Naive thymus-derived CD8-positive, alpha-beta T cell (primary cell): Measurements from ENCODE around the gene EYS. TPM values are rescaled to one million over a fixed set of nuclear protein-coding genes. Genes with fewer than 3 reads are reported as not detected.

Experiments
- ATAC-seq, 2 donors: fragments of 150-1000 bp; cut with Tn5 transposase in 1 of 2; sonication (Bioruptor Pico), chemical (Tn5 transposase) in 1 of 2; 1 replicate in 1 of 2; 2 replicates in 1 of 2; pipeline ENCODE4 v1.10.0; 2021; ENCODE audit warnings: mild to moderate bottlenecking in 2 of 2, moderate library complexity in 2 of 2
- POLR2A ChIA-PET: fragments of 350-600 bp; sonication (Branson Sonifier 250); formaldehyde crosslinking; loops from one replicate; lab custom pipeline; 2021; ENCODE audit warnings: antibody characterized with exemption; lab: Charles Lee
- DNase-seq, 10 donors: peaks; one replicate each; pipeline versions ENCODE4 v3.0.0 to v3.0.0-alpha.2; 2020 to 2022
- H3K27ac Mint-ChIP-seq, 10 donors: one replicate each; pipeline ENCODE4 v1.8.0; 2020 to 2022; ENCODE audit warnings: mild to moderate bottlenecking in 10 of 10, mixed read lengths in 10 of 10, moderate library complexity in 4 of 10, inconsistent platforms in 1 of 10
- H3K27me3 Mint-ChIP-seq, 5 donors: one replicate each; pipeline ENCODE4 v1.8.0; 2021 to 2022; ENCODE audit warnings: mixed read lengths in 5 of 5
- H3K36me3 Mint-ChIP-seq, 3 donors: one replicate each; pipeline ENCODE4 v1.8.0; 2020 to 2022; ENCODE audit warnings: mixed read lengths in 3 of 3, mild to moderate bottlenecking in 2 of 3, inconsistent platforms in 1 of 3
- H3K4me1 Mint-ChIP-seq, 4 donors: one replicate each; pipeline ENCODE4 v1.8.0; 2021 to 2022; ENCODE audit warnings: mixed read lengths in 4 of 4
- H3K4me3 Mint-ChIP-seq, 10 donors: one replicate each; pipeline ENCODE4 v1.8.0; 2020 to 2022; ENCODE audit warnings: mild to moderate bottlenecking in 10 of 10, mixed read lengths in 10 of 10, moderate library complexity in 6 of 10, inconsistent platforms in 1 of 10
- H3K9me3 Mint-ChIP-seq, 9 donors: one replicate each; pipeline ENCODE4 v1.8.0; 2020 to 2022; ENCODE audit warnings: mixed read lengths in 9 of 9, mild to moderate bottlenecking in 3 of 9, inconsistent platforms in 1 of 9, moderate library complexity in 1 of 9
- polyA plus RNA-seq, 3 donors: library from polyadenylated mRNA; unstranded; fragments of 300-500 nt; fragmentation: Illumina TruSeq; gene quantifications; one replicate each; pipeline ENCODE4 v1.2.3, GENCODE V29; 2021
- total RNA-seq, 8 experiments: library from RNA in 2 of 8; stranded (reverse) in 2 of 8; gene quantifications; one replicate each; pipeline ENCODE4 v1.2.3 and lab custom pipeline; 2021 to 2026

Gene EYS
- total and polyA plus RNA-seq, 5 experiments from 2014 or later: 0.07 to 0.09 TPM; not detected in 3

- H3K4me3 Mint-ChIP-seq: no peak overlapping the region
- POLR2A ChIA-PET: no interaction called here
- no peaks in the 10 kb centered on the region for H3K4me1 Mint-ChIP-seq
- no peak overlapping the region for H3K27ac Mint-ChIP-seq
- DNase-seq: no peak
- no peaks in the 10 kb centered on the region for H3K36me3 Mint-ChIP-seq
- no peaks in the 10 kb centered on the region for H3K27me3 Mint-ChIP-seq
- ATAC-seq: no peak
- H3K9me3 Mint-ChIP-seq: peaks cover 0 to 11% (median 4%) of the 10 kb centered on the region in 9 donors
Observed at GRCh38 chr6:64998204-64998603, 708.8 kb downstream of the EYS start.

GRCh38 chr6:64996301-64996700 is 710.7 kb downstream of the EYS start:
- no peak overlapping the region for H3K4me3 Mint-ChIP-seq
- POLR2A ChIA-PET: no interaction called here
- no peak overlapping the region for H3K27ac Mint-ChIP-seq
- ATAC-seq (no peak), DNase-seq (no peak)
- no peaks in the 10 kb centered on the region for H3K36me3 Mint-ChIP-seq
- peaks cover 0 to 12% (median 1%) of the 10 kb centered on the region in 9 donors for H3K9me3 Mint-ChIP-seq
- H3K27me3 Mint-ChIP-seq: no peaks in the 10 kb centered on the region
- H3K4me1 Mint-ChIP-seq: no peaks in the 10 kb centered on the region

GRCh38 chr6:64990652-64991304 is 716.2 kb downstream of the EYS start:
- Mint-ChIP-seq H3K27me3 (no peaks in the 10 kb centered on the region), H3K4me3 (no peak overlapping the region), H3K4me1 (no peaks in the 10 kb centered on the region), H3K36me3 (no peaks in the 10 kb centered on the region), H3K27ac (no peak overlapping the region), H3K9me3 (peaks cover 0 to 6% (median 0%) of the 10 kb centered on the region in 9 donors)
- ATAC-seq (no peak), DNase-seq (no peak)
- POLR2A ChIA-PET: no interaction called here

- POLR2A ChIA-PET: no interaction called here
- Mint-ChIP-seq H3K4me3 (no peak overlapping the region), H3K27ac (no peak overlapping the region)
Observed at GRCh38 chr6:64988148-64988547, 718.9 kb downstream of the EYS start.

GRCh38 chr6:64987066-64987465 is 720.0 kb downstream of the EYS start:
- ATAC-seq: no peak
- POLR2A ChIA-PET: no interaction called here
- Mint-ChIP-seq H3K36me3 (no peaks in the 10 kb centered on the region), H3K27ac (no peak overlapping the region), H3K4me1 (no peaks in the 10 kb centered on the region), H3K27me3 (no peaks in the 10 kb centered on the region), H3K9me3 (peaks cover 0 to 2% (median 0%) of the 10 kb centered on the region in 9 donors), H3K4me3 (no peak overlapping the region)
- no peak for DNase-seq

More at GRCh38 chr6:64988148-64988547, 718.9 kb downstream of the EYS start:
- Mint-ChIP-seq H3K27me3 (no peaks in the 10 kb centered on the region), H3K4me1 (no peaks in the 10 kb centered on the region), H3K9me3 (peaks cover 0 to 6% (median 0%) of the 10 kb centered on the region in 9 donors), H3K36me3 (no peaks in the 10 kb centered on the region)
- ATAC-seq (no peak), DNase-seq (no peak)

- DNase-seq (no peak), ATAC-seq (no peak)
- no peaks in the 10 kb centered on the region for H3K36me3 Mint-ChIP-seq
- POLR2A ChIA-PET: no interaction called here
- H3K27me3 Mint-ChIP-seq: no peaks in the 10 kb centered on the region
- H3K27ac Mint-ChIP-seq: no peak overlapping the region
- no peaks in the 10 kb centered on the region for H3K4me1 Mint-ChIP-seq
- H3K9me3 Mint-ChIP-seq: peaks cover 0 to 5% (median 0%) of the 10 kb centered on the region in 9 donors
- H3K4me3 Mint-ChIP-seq: no peak overlapping the region
Observed at GRCh38 chr6:64985726-64986125, 721.3 kb downstream of the EYS start.

- Mint-ChIP-seq H3K27ac (no peak overlapping the region), H3K27me3 (no peaks in the 10 kb centered on the region), H3K36me3 (no peaks in the 10 kb centered on the region), H3K4me1 (no peaks in the 10 kb centered on the region), H3K9me3 (peaks cover 0 to 6% (median 0%) of the 10 kb centered on the region in 9 donors), H3K4me3 (no peak overlapping the region)
- DNase-seq (no peak), ATAC-seq (no peak)
- POLR2A ChIA-PET: no interaction called here
Observed at GRCh38 chr6:64984948-64985347, 722.1 kb downstream of the EYS start.

- Mint-ChIP-seq H3K36me3 (no peaks in the 10 kb centered on the region), H3K4me1 (no peaks in the 10 kb centered on the region), H3K27me3 (no peaks in the 10 kb centered on the region), H3K9me3 (peaks cover 0 to 6% (median 0%) of the 10 kb centered on the region in 9 donors), H3K4me3 (no peak overlapping the region), H3K27ac (no peak overlapping the region)
- DNase-seq (no peak), ATAC-seq (no peak)
- POLR2A ChIA-PET: no interaction called here
Observed at GRCh38 chr6:64983089-64983488, 723.9 kb downstream of the EYS start.

GRCh38 chr6:64973142-64973541 is 733.9 kb downstream of the EYS start:
- H3K27me3 Mint-ChIP-seq: no peaks in the 10 kb centered on the region
- POLR2A ChIA-PET: no interaction called here
- no peak overlapping the region for H3K27ac Mint-ChIP-seq
- no peak for DNase-seq
- ATAC-seq: no peak
- H3K4me3 Mint-ChIP-seq: no peak overlapping the region
- H3K4me1 Mint-ChIP-seq: no peaks in the 10 kb centered on the region
- H3K9me3 Mint-ChIP-seq: peaks cover 0 to 24% (median 3%) of the 10 kb centered on the region in 9 donors
- no peaks in the 10 kb centered on the region for H3K36me3 Mint-ChIP-seq

GRCh38 chr6:64969139-64969538 is 737.9 kb downstream of the EYS start:
- Mint-ChIP-seq H3K36me3 (no peaks in the 10 kb centered on the region), H3K27ac (no peak overlapping the region), H3K4me3 (no peak overlapping the region), H3K4me1 (no peaks in the 10 kb centered on the region), H3K9me3 (peaks cover 0 to 25% (median 2%) of the 10 kb centered on the region in 9 donors), H3K27me3 (no peaks in the 10 kb centered on the region)
- POLR2A ChIA-PET: no interaction called here
- no peak for DNase-seq
- no peak for ATAC-seq

GRCh38 chr6:64955435-64955848 is 751.6 kb downstream of the EYS start:
- no peaks in the 10 kb centered on the region for H3K36me3 Mint-ChIP-seq
- no peak overlapping the region for H3K4me3 Mint-ChIP-seq
- peaks cover 0 to 1% (median 0%) of the 10 kb centered on the region in 4 donors for H3K4me1 Mint-ChIP-seq
- no peak for DNase-seq
- no peak for ATAC-seq
- H3K27me3 Mint-ChIP-seq: no peaks in the 10 kb centered on the region
- H3K9me3 Mint-ChIP-seq: peaks cover 0 to 32% (median 11%) of the 10 kb centered on the region in 9 donors
- POLR2A ChIA-PET: no interaction called here
- no peak overlapping the region for H3K27ac Mint-ChIP-seq

- Mint-ChIP-seq H3K4me1 (no peaks in the 10 kb centered on the region), H3K27ac (no peak overlapping the region), H3K9me3 (peaks cover 0 to 20% (median 3%) of the 10 kb centered on the region in 9 donors), H3K36me3 (no peaks in the 10 kb centered on the region), H3K27me3 (no peaks in the 10 kb centered on the region), H3K4me3 (no peak overlapping the region)
- POLR2A ChIA-PET: no interaction called here
- DNase-seq (no peak), ATAC-seq (no peak)
Observed at GRCh38 chr6:64949257-64949656, 757.8 kb downstream of the EYS start.

GRCh38 chr6:64948261-64948660 is 758.8 kb downstream of the EYS start:
- Mint-ChIP-seq H3K36me3 (no peaks in the 10 kb centered on the region), H3K9me3 (peaks cover 0 to 29% (median 6%) of the 10 kb centered on the region in 9 donors), H3K27me3 (no peaks in the 10 kb centered on the region), H3K4me1 (no peaks in the 10 kb centered on the region), H3K4me3 (no peak overlapping the region), H3K27ac (no peak overlapping the region)
- DNase-seq (no peak), ATAC-seq (no peak)
- POLR2A ChIA-PET: no interaction called here

GRCh38 chr6:64945450-64945849 is 761.6 kb downstream of the EYS start:
- Mint-ChIP-seq H3K27me3 (no peaks in the 10 kb centered on the region), H3K4me1 (no peaks in the 10 kb centered on the region)

More at GRCh38 chr6:64945450-64945849, 761.6 kb downstream of the EYS start:
- no peak overlapping the region for H3K27ac Mint-ChIP-seq
- H3K9me3 Mint-ChIP-seq: peaks cover 0 to 34% (median 12%) of the 10 kb centered on the region in 9 donors
- H3K4me3 Mint-ChIP-seq: no peak overlapping the region
- POLR2A ChIA-PET: no interaction called here
- no peaks in the 10 kb centered on the region for H3K36me3 Mint-ChIP-seq
- DNase-seq (no peak), ATAC-seq (no peak)
